B cell (primary cell): ENCODE results near the gene BANF2. TPM values are rescaled to one million over a fixed set of nuclear protein-coding genes. Genes with fewer than 3 reads are reported as not detected.

Experiments
- ATAC-seq: fragments of 200-7000 bp; cut with Tn5 transposase; one replicate; pipeline ENCODE4 v1.10.0; 2021; ENCODE audit warnings: low read depth, mild to moderate bottlenecking, moderate number of reproducible peaks, moderate library complexity
- CTCF ChIA-PET: fragments of 350-600 bp; sonication (Branson Sonifier 250); formaldehyde crosslinking; loops from one replicate; lab custom pipeline; 2021; ENCODE audit warnings: antibody characterized with exemption, inconsistent platforms; lab: Charles Lee
- POLR2A ChIA-PET: fragments of 350-600 bp; sonication (Branson Sonifier 250); formaldehyde crosslinking; loops from one replicate; lab custom pipeline; 2021; ENCODE audit warnings: antibody characterized with exemption; lab: Charles Lee
- DNase-seq: peaks from one replicate; pipeline ENCODE4 v3.0.0; 2013
- H2AFZ ChIP-seq: 2 replicates; pipeline ENCODE4 v1.6.1; 2012; ENCODE audit warnings: mild to moderate bottlenecking, low read depth, low read length; ENCODE audit not compliant: insufficient read depth, poor library complexity, severe bottlenecking
- H3K27ac ChIP-seq, 2 donors: 1 replicate in 1 of 2; 2 replicates in 1 of 2; pipeline ENCODE4 v1.5.1; 2012 to 2013; ENCODE audit warnings: low read length in 2 of 2, mild to moderate bottlenecking in 2 of 2, moderate library complexity in 1 of 2
- H3K27me3 ChIP-seq, 4 experiments: fragments of 200-600 bp in 1 of 4; sonication (generic) in 1 of 4; replicated peaks in 1 of 4; 1 replicate in 2 of 4; 2 replicates in 2 of 4; pipeline versions ENCODE4 v1.6.1 to v1.7.0; 2013 to 2016; ENCODE audit warnings: low read length in 3 of 4, mild to moderate bottlenecking in 2 of 4, mixed read lengths in 1 of 4, moderate library complexity in 1 of 4; ENCODE audit not compliant: insufficient read depth in 4 of 4, control insufficient read depth in 3 of 4; ENCODE audit errors: control extremely low read depth in 1 of 4
- H3K36me3 ChIP-seq, 2 experiments: replicated peaks in 1 of 2; 1 replicate in 1 of 2; 2 replicates in 1 of 2; pipeline versions ENCODE4 v1.6.1 to v1.7.1; 2013; ENCODE audit warnings: low read length in 1 of 2; ENCODE audit not compliant: insufficient read depth in 2 of 2, control insufficient read depth in 1 of 2; ENCODE audit errors: control extremely low read depth in 1 of 2, extremely low read depth in 1 of 2
- H3K4me1 ChIP-seq, 2 donors: fragments of 200-600 bp in 1 of 2; sonication (generic) in 1 of 2; 1 replicate in 1 of 2; 2 replicates in 1 of 2; pipeline versions ENCODE4 v1.5.1 to v1.6.1; 2013 to 2017; ENCODE audit warnings: low read length in 2 of 2; ENCODE audit not compliant: control insufficient read depth in 2 of 2, insufficient read depth in 2 of 2
- H3K4me2 ChIP-seq: replicated peaks from 2 replicates; pipeline ENCODE3; 2012; ENCODE audit warnings: mild to moderate bottlenecking, low read depth, low read length; ENCODE audit not compliant: poor library complexity, severe bottlenecking
- H3K4me3 ChIP-seq, 5 experiments: fragments of 200-600 bp in 1 of 5; sonication (generic) in 1 of 5; 1 replicate in 3 of 5; 2 replicates in 2 of 5; pipeline versions ENCODE4 v1.5.1 to v1.7.0; 2011 to 2016; ENCODE audit warnings: low read length in 4 of 5, mild to moderate bottlenecking in 4 of 5, low read depth in 2 of 5, control low read depth in 1 of 5, moderate library complexity in 1 of 5; ENCODE audit not compliant: insufficient read depth in 1 of 5; ENCODE audit errors: control extremely low read depth in 1 of 5, extremely low read depth in 1 of 5
- H3K79me2 ChIP-seq: fragments of 200-600 bp; sonication (generic); one replicate; pipeline ENCODE4 v1.6.0; 2016; ENCODE audit warnings: low read length; ENCODE audit not compliant: control insufficient read depth, insufficient read depth
- H3K9ac ChIP-seq: fragments of 200-600 bp; sonication (generic); 2 replicates; pipeline ENCODE4 v1.6.1; 2017; ENCODE audit warnings: mild to moderate bottlenecking, low read length, moderate library complexity
- H3K9me3 ChIP-seq, 3 donors: one replicate each; pipeline versions ENCODE4 v1.6.1 to v1.7.1; 2013; ENCODE audit warnings: low read length in 2 of 3; ENCODE audit not compliant: control insufficient read depth in 2 of 3, insufficient read depth in 1 of 3; ENCODE audit errors: control extremely low read depth in 1 of 3
- H4K20me1 ChIP-seq: 2 replicates; pipeline ENCODE4 v1.6.0; 2012; ENCODE audit warnings: mild to moderate bottlenecking, low read length; ENCODE audit not compliant: insufficient read depth, control insufficient read depth, poor library complexity, severe bottlenecking
- H3K27ac Mint-ChIP-seq: one replicate; pipeline ENCODE4 v1.8.0; 2021; ENCODE audit warnings: mixed read lengths
- H3K27me3 Mint-ChIP-seq: one replicate; pipeline ENCODE4 v1.8.0; 2021; ENCODE audit warnings: mixed read lengths
- H3K4me1 Mint-ChIP-seq: one replicate; pipeline ENCODE4 v1.8.0; 2021; ENCODE audit warnings: mixed read lengths
- H3K4me3 Mint-ChIP-seq: one replicate; pipeline ENCODE4 v1.8.0; 2021; ENCODE audit warnings: mixed read lengths
- H3K9me3 Mint-ChIP-seq: one replicate; pipeline ENCODE4 v1.8.0; 2022; ENCODE audit warnings: mixed read lengths; ENCODE audit not compliant: insufficient read depth
- CTCF ChIP-seq: fragments of 200-600 bp; IDR thresholded peaks from one replicate; pipeline ENCODE4 v1.8.0; 2022; ENCODE audit warnings: antibody characterized with exemption, mild to moderate bottlenecking
- EZH2 ChIP-seq: IDR thresholded peaks from 2 replicates; pipeline ENCODE4 v1.6.1; 2012; ENCODE audit warnings: borderline replicate concordance, low read depth, mild to moderate bottlenecking, moderate library complexity, low read length; ENCODE audit not compliant: insufficient read depth, poor library complexity, severe bottlenecking
- WGBS: methylation state at CpG from one replicate; pipeline ENCODE4 v1.1.5; 2013; ENCODE audit warnings: missing lambda C conversion rate; ENCODE audit not compliant: insufficient coverage; 5-methylcytosine and 5-hydroxymethylcytosine counted together
- intact Hi-C: fragments of 100-400 bp; cut with micrococcal nuclease; formaldehyde crosslinking; loops from one replicate; pipeline ENCODE4 v1.10.0; 2022
- polyA plus RNA-seq: library from polyadenylated mRNA; depleted of rRNA; stranded (reverse); fragments of >200 nt; gene quantifications from 2 replicates; pipeline ENCODE4 v1.2.3, GENCODE V29; 2012
- total RNA-seq, 2 donors: library from RNA; stranded (reverse); fragments of 120-200 nt in 1 of 2; gene quantifications; 1 replicate in 1 of 2; 2 replicates in 1 of 2; pipeline versions ENCODE4 v1.2.3 to v1.2.4, GENCODE V29; 2013 to 2022

The BANF2 gene
- total and polyA plus RNA-seq, 2 donors (not counting 1 experiment from before 2014, with no cell fraction given) = not detected

GRCh38 chr20:17730071-17730470, 30.3 kb downstream of the BANF2 start:
- POLR2A ChIA-PET = no interaction called here
- H3K4me2 ChIP-seq = no peak overlapping the region
- H3K27me3 ChIP-seq = peaks cover 0 to 2% (median 0%) of the 10 kb centered on the region in 4 experiments
- Mint-ChIP-seq H3K4me3 (no peak overlapping the region), H3K27me3 (peaks cover 27% of the 10 kb centered on the region), H3K4me1 (no peaks in the 10 kb centered on the region), H3K27ac (no peak overlapping the region), H3K9me3 (no peaks in the 10 kb centered on the region)
- H3K4me3 ChIP-seq = no peak overlapping the region
- no peak for ATAC-seq
- H3K36me3 ChIP-seq = no peaks in the 10 kb centered on the region
- no peak overlapping the region for H2AFZ ChIP-seq
- CTCF ChIA-PET = no interaction called here
- H3K27ac ChIP-seq = no peak overlapping the region
- DNase-seq = no peak
- H3K4me1 ChIP-seq = no peaks in the 10 kb centered on the region
- TF ChIP-seq EZH2 (no peak), CTCF (no peak)
- WGBS = 95% methylated on average over 10 of the region's 10 CpGs
- intact Hi-C loops = no loop called here
- no peaks in the 10 kb centered on the region for H3K79me2 ChIP-seq
- H3K9me3 ChIP-seq = no peaks in the 10 kb centered on the region
- H3K9ac ChIP-seq = no peak overlapping the region
- H4K20me1 ChIP-seq = no peaks in the 10 kb centered on the region

GRCh38 chr20:17731233-17731632, 31.5 kb downstream of the BANF2 start:
- ChIA-PET POLR2A (no interaction called here), CTCF (no interaction called here)
- Histone ChIP-seq H2AFZ (no peak overlapping the region), H3K79me2 (no peaks in the 10 kb centered on the region), H3K27me3 (peaks cover 0 to 2% (median 0%) of the 10 kb centered on the region in 4 experiments), H3K9ac (no peak overlapping the region), H3K36me3 (no peaks in the 10 kb centered on the region), H3K4me3 (no peak overlapping the region), H3K4me2 (no peak overlapping the region), H3K4me1 (no peaks in the 10 kb centered on the region), H3K9me3 (peaks cover 0 to 9% (median 3%) of the 10 kb centered on the region in 3 donors), H4K20me1 (no peaks in the 10 kb centered on the region), H3K27ac (no peak overlapping the region)
- peaks cover 26% of the 10 kb centered on the region for H3K27me3 Mint-ChIP-seq
- 91% methylated on average over 4 of the region's 5 CpGs for WGBS
- ATAC-seq (no peak), DNase-seq (no peak)
- TF ChIP-seq EZH2 = no peak
- no peak for TF ChIP-seq CTCF
- H3K27ac Mint-ChIP-seq = no peak overlapping the region
- peaks cover 3% of the 10 kb centered on the region for H3K9me3 Mint-ChIP-seq
- intact Hi-C loops = no loop called here
- no peak overlapping the region for H3K4me3 Mint-ChIP-seq
- H3K4me1 Mint-ChIP-seq = no peaks in the 10 kb centered on the region
